ENCODE results near the gene NOTCH3.

The NOTCH3 gene

DNA sequence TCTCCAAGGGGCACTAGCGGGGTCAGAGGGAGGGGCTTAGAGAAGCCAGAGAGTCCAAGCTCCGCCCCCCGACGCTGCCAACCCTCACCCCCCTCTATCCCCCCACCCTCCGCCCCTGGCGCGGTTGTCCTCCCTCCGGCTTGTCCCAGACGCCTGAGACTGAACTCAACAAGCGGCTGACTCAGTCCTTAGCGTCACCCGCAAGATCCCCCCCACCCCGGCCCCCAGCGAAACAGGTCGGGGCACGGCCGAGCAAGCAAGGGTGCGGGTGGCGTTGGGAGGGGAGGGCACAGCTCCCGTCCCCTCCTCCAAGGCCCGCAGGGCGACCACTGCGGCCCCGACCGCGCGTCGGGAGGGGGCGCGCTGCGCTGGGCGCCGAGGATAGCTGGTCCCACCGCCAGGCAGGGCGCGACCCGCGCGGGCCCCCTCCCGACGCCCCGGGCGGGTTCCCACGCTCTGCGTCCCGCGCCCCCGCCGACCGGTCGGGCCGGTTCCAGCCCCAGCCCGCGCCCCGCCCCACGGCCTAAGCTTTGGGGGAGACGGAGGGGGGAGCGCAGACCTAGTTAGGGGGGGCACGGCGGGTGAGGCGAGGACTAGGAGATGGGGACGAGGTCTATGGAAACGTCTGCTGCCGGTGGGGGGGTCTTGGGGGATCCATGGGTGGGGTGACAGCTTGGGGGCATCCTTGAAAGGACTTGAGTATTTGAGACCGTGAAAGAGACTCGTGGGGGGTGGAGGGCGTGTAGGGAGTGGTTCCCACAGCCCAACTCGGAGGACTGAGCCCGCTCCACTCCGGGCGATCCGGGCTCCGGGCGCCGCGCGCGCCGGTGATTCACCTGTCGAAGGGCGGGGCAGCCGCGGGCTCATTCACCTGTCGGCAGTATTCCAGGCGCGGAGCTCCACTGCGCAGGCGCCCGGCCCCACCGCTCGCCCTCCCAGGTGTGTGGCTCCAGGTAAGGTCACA is 5.1 kb downstream of the NOTCH3 start:
- no peak for DNase-seq (ENCODE audit: low read depth)

DNA sequence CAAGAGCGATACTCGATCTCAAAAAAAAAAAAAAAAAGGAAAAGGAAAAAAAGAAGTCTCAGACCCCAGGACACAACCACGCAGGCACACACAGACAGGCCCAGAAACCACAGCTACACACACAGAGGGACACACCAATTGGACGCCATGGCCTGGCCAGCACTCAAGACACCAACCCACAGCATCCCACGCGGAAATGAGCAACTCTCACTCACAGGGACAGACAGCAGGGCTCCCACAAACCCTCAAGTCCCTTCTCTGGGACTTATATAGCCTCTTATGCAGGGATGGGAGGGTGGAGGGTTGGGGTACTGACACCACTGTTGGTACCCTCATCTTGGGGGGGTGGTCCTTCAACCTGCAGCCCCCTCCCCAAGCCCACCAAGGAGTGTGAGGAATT is 5.9 kb downstream of the NOTCH3 start:
- DNase-seq (ENCODE audit: low read depth) = no peak

DNA sequence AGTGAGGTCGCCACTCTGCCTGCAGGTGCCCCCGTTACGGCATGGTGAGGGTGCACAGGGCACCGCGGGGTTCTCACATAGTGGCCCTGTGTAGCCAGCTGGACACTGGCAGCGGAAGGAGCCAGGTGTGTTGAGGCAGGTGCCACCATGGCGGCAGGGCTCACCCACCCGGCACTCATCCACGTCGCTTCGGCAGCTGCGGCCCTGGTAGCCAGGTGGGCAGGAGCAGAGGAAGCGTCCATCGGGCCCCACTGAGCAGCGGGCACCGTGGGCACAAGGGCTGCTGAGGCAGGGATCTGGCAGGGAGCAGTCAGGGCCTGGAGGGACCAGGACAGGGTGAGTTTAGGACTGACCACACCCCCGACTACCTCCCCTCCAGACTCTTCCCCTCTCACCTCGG is 8.8 kb downstream of the NOTCH3 start:
- no peak for DNase-seq (ENCODE audit: low read depth)

DNA sequence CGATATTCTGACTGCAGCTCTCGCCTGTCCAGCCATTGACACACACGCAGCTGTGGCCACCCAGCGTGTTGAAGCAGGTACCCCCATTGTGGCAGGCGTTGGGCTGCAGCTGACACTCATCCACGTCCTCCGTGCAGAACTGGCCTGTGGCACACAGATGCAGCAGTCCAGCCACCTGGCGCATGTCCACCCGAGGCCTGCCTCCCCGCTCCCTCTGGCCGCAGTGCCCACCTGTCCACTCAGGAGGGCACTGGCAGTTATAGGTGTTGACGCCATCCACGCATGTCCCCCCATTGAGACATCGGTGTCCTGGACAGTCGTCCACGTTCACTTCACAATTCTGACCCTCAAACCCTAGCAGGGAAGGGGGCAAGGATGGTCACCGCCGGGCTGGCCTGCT is 9.3 kb downstream of the NOTCH3 start:
- no peak for DNase-seq (ENCODE audit: low read depth)

DNA sequence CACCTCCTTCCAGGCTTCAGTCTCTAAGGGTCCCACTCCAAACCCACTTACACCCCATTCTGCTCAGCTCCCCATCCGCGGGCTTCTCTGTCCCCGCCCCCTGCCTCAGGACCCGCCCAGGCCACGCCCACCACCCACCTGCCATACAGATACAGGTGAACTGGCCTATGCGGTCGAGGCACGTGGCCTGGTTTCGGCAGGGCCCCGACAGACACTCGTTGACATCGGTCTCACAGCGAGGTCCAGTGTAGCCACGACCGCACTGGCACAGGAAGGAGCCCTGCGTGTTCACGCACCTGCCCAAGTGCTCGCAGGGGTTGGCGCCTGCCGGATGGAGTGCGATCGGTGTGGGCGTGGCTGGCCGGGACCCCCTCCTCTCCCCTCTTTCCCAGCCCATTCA is 11.9 kb downstream of the NOTCH3 start:
- no peak for DNase-seq (ENCODE audit: low read depth)

DNA sequence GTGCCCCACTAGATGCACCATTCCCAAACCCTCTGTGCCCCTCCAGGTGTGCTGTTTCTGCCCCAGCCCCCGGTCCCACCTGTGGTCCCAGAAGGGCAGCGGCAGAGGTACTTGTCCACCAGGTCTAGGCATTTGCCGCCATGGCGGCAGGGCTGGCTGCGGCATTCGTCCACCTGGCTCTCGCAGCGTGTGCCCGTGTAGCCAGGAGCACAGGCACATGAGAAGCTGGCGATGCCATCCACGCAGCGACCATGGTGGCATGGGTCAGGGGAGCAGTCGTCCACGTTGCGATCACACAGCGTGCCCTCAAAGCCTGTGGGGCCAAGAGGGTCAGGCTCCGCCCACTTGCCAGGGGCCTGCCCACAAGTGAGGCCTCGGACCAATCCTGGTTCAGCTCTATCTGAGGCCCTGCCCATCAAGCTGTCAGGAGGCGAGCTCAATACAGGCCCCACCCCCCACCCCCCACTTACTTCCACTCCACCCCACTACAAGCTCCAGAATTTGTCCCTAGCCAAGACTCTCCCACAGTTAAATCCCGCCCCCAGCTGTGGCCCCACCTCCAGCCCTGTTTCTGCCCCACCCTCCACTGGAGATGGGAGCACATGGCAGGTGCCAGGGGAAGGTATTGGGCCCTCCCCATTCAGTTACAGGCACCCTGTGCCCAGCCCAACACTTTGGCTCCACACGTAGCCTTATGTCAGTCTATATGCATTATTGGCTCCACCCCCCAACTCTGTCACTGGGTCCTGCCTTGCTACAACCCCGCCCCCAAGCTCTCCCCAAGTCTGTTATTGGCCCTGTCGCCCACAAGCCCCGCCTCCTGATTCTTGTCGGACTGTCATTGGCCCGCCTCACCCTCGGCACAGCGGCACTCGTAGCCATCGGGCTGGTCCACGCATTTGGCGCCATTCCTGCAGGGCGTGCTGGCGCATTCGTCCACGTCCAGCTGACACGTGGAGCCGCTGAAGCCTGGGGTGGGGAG is 13.5 kb downstream of the NOTCH3 start:
- no peak for DNase-seq (ENCODE audit: low read depth)

DNA sequence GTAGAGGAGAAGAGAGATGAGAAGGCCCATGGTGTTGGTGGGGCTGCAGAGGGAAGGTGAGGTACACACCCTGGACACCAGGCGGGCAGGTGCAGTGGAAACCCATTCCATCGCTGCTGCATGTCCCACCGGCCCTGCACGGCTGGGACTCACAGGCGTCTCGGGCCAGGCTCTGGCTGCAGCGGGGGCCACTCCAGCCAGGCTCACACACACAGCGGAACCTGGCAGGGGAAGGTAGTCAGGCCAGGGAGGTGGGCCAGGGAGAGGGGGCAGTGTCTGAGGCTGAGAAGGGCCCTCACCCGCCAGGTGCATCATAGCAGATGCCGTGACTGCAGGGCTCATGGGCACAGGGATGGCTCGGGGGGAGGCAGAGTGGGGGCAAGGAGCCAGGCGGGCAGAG is 15.6 kb downstream of the NOTCH3 start:
- no peak for DNase-seq (ENCODE audit: low read depth)

DNA sequence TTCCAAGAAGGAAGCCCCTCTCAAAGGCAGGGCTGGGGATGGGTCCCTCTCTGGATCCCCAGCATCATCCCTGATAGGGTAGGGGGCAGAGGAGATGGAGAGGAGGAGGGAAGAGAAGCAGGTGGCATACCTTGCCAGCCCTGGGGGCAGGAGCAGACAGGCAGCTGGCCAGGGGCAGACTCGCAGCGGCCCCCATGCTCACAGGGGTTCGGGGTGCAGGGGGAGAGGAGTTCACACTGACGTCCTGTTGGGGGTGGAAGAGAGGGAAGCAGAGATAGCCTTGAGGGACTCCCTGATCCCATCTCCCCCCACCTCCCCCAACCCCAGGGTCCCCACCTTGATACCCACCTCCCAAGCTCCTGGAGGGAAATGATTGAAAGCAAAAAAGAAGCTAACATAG is 16.0 kb downstream of the NOTCH3 start:
- DNase-seq (ENCODE audit: low read depth) = no peak

DNA sequence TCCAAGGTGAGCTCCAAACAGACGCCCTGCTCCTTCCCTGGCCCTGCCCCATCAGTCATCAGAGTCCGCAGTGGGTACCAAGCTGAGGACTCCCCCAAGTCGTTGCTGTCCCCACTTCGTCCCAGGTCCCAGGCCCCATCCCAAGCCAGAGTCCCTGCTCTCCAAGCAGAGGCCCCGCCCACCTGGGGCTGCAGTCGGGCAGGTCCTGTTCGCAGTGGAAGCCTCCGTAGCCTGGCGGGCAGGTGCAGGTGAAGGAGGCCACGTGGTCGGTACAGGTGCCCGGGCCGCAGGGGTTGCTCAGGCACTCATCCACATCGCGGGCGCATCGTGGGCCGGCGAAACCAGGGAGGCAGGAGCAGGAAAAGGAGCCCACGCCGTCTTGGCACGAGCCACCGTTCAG is 19.4 kb downstream of the NOTCH3 start:
- DNase-seq (ENCODE audit: low read depth) = no peak

DNA sequence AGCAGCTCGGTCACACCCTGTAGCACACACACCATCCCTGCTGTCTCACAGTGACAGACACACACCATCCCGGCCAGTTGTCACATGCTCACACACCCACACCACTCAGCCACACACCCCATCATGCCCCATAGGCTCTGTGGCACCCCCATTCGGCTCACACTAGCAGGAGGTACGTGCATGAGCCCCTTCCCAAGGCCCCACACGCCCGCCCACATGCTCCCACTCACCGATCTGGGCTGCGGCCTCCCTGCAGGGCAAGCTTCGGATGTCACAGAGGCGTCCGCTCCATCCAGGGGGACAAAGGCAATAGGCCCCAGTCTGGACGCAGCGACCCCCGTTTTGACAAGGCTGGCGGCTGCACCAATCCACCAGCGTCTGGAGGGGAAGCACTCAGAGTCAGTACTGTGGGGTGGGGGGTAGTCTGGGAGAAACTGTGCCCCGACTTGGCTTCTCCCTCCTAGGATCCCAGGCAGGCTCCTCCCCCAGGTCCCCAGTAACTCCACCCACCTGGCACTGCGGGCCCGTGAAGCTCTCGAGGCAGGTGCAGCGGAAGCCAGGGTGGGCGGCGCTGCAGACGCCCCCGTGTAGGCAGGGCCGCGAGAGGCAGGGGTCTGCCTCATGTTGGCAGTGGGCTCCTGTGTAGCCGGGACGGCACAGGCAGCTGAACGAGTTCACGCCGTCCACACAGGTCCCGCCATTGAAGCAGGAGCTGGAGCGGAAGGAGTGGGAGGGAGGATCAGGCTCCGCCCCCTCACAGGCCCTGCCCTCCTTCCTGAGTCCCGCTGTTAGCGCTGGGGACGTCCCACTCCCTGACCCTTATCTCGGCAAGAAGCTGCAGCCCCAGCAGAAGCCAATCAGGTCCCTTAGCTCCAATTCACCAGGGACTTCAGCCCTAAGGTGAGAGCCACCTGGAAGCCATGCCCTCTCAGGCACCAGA is 20.1 kb downstream of the NOTCH3 start:
- no peak for DNase-seq (ENCODE audit: low read depth)

DNA sequence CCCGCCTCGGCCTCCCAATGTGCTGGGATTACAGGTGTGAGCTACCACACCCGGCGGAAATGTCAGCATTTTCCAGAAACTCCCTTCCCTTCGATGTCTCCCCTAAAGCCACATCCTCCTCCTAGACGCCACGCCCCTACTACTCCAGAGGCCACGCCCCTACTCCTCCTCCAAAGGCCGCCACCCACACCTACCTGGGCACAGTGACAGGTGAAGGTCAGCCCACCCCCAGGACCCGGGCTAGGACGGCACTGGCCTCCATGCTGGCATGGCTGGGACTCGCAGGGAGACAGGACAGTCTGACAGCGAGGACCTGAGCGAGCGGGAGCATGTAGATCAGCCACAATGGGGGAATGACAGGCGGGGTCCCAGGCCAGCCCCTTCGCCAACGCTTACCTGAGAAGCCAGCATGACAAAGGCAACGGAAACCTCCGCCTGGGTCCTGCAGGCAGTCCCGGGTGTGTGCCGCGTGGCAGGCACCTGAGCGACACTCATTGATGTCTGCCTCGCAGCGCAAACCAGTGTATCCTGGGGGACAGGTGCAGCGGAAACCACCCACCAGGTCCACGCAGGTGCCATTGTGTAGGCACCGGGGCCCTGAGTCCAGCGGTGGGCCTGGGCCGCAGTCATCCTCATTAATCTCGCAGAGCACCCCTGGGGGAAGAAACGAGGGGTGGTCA is 22.0 kb downstream of the NOTCH3 start:
- DNase-seq (ENCODE audit: low read depth) = no peak

DNA sequence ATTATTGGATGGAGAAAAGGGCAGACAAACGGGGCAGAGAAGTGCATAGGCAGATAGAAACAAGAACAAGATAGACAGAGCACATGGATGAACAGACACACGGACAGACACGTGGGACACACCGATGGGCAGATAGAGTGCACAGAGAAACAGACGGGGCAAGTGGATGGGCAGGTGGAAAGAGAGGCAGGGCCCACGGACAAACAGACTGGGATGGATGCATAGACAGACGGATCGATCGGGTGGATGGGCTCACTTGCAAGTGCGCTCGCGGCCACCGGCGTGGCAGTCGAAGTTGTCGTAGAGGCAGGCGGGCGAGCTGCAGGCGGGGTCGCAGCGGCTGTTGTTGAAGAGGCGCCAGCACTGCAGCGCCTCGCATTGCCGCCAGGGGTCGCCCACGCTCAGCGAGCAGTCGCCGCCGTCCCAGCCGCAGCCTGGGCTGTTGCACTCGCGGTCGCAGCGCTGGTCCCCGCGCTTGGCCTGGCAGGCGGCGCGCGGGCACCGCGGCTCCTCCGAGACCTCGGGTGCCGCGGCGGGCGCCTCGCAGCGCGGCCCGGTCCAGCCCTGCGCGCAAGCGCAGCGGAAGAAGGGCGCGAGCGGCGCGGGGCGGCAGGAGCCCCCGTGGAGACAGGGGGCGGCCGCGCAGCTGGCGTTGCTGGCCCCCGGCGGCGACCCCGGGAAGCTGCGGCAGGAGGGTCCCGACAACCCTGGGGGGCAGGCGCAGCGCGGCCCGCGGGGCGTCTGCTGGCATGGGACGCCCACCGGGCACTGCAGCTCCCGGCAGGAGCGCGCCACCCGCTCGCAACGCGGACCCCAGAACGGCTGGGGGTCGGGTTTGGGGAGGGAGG is 23.3 kb downstream of the NOTCH3 start:
- peak; percentile 71 for DNase-seq (ENCODE audit: low read depth)

DNA sequence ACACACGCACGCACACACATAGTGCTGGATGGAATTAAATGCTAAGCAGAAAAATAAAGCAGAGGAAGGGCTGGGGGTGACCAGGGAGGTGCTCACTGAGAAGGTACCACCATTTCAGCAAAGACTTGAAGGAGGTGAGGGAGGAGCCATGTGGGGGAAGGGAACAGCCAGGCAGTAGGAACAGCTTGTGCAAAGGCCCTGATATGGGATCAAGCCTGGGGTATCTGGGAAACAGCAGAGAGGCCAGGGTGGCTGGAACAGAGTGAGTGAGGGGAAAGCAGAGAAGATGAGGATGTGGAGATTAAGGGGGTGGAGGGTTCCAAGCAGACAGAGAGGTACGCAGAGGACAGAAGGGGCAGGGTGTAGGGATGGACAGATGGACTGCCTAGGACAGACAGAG is 25.2 kb downstream of the NOTCH3 start:
- no peak for DNase-seq (ENCODE audit: low read depth)

DNA sequence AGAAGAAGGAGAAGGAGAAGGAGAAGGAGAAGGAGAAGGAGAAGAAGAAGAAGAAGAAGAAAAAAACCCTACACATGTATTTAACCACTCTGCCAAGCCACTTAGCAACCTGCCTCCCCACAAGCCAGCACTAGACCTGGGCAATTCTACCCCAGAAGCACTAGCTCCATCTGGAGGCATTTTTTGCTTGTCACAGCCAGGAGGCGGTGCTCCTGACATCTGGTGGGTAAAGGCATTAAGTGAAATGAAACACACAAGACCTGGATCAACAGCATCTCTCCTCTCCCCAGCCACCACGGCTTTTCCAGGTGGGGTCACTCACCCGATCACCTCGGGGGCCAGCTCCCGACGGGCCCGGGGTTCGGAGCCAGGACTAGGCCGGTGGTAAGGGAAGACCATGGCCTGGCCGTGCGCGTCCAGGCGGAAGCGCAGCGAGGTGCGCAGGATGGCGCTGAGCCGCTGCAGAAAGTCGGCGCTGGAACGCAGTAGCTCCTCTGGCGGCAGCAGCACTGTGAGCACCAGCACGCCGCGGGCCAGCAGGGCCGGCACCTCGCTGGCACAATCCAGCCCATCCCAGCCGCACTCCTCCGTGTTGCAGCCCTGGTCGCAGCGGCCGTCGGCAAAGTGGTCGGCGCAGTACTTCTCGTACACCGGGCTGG is 26.9 kb downstream of the NOTCH3 start:
- DNase-seq (ENCODE audit: low read depth) = no peak

DNA sequence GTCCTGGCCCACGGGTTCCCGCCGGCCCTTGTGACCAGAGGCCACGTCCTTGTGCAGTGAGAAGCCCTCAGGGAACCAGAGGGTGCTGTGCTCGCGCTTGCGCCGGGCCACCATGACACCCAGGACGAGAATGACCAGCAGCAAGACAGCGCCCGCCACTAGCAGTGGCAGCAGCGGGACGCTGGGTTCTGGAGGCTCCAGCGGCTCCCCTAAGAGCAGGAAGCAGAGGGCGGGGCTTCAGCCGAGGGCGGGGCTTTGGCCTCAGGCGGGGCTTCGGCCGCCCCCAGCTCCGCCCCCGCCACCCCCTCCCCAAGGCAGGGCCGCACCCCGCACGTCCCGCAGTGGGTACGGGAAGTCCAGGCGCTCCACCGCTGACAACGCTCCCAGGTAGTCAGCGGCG is 30.4 kb downstream of the NOTCH3 start:
- no peak for DNase-seq (ENCODE audit: low read depth)

DNA sequence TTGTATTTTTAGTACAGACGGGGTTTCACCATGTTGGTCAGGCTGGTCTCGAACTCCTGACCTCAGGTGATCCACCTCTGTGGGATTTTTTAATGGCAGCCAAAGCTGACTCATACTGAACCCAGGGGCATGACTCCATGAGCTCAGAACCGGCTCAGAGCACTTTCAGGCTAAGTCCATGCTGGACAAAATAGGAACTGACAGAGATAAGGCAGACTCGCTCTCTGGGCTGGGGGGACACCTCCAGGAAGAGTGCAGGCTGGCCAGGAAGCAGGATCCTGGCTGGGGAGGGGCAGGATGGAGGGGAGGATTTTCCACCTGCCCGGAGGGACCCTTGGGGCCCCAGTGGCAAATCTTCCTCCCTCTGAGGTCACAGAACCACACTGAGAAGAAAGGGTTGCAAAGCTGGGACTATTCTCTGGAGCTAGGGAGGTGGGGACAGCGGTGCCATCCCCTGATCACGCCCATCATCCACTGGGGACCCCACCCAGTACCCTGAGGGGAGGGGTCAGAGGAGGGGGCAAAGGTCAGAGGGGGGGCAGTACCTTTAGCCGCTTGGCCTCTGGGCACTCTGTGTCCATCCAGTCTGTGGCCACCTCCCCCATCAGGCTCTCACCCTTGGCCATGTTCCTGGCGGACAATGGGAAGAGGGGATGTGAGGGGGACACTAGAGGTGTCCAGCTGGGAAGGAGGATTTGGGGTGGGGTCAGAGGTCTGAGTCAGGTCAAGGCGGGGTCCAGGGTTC is 31.1 kb downstream of the NOTCH3 start:
- DNase-seq (ENCODE audit: low read depth) = no peak

DNA sequence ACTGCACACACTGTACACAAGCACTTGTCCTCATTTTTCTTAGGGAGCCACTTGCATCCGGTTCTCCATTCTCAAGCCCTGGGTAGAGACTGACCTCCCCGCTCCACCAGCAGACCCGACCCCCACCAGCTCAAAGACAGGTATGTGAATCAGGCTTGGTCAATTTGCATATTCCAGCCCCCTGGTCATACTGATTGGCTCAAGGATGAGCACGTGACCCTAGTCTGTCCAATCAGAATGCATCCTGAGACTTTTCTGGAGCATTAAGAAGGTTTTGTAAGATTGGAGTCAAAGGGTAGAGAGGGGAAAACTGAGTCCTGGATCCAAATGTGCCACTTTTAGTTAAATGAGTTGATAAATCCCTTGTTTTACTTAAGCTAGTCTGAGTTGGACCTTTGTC is 34.1 kb downstream of the NOTCH3 start:
- no peak for DNase-seq (ENCODE audit: low read depth)

DNA sequence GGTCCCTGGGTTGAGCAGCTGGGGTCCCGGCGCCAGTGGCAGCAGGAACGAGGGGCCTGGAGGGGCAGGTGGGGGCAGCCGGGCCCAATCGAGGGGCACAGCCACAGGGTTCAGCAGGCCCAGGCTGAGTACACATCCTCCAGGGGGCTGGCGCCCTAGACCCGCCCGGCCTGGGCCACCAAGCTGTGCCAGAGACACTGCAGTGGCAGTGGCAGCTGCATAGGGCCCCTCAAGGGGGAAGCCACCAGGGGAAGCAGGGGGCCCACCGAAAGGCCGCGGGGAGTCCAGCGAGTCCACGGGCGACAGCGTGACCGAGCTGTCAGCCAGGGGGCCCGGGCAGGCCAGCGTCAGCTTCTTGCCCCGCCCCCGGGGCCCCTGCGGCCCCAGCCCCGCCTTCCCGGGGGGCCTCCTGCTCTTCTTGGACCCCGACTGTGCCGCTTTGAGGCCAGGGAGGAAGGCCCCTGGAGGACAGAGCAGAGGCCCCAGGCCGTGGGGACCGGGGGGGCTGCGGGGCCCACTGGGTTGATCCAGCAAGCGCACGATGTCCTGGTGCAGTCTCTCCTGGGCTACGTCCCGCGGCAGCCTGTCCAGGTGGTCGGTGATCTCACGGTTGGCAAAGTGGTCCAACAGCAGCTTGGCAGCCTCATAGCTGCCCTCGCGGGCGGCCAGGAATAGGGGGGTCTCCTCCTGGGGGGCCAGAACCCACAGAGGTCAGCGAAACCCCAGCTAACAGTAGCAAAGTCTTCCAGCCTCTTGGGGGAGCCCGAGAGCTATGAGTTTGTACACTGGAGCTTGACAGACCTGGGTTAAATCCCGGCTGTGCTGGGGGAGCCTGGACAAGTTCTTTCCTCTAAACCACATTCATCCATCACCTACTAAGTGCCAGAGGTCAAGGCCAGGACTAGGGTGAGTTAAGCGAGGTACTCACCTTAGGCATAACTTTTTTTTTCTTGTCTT is 39.5 kb downstream of the NOTCH3 start:
- no peak for DNase-seq (ENCODE audit: low read depth)
